HG03103 (cell line): ENCODE results near the gene PCYT1A.
"Not testable (repeated sequence)": the region's sequence is repeated elsewhere in the genome, so short reads cannot be mapped to it uniquely, and the experiment has no call there.

Experiments
- ATAC-seq: cut with Tn5 transposase; IDR thresholded peaks from one replicate; pipeline ENCODE4 v1.9.1; 2021; ENCODE audit warnings: low read depth; ENCODE audit not compliant: unreplicated experiment

Gene PCYT1A

DNA sequence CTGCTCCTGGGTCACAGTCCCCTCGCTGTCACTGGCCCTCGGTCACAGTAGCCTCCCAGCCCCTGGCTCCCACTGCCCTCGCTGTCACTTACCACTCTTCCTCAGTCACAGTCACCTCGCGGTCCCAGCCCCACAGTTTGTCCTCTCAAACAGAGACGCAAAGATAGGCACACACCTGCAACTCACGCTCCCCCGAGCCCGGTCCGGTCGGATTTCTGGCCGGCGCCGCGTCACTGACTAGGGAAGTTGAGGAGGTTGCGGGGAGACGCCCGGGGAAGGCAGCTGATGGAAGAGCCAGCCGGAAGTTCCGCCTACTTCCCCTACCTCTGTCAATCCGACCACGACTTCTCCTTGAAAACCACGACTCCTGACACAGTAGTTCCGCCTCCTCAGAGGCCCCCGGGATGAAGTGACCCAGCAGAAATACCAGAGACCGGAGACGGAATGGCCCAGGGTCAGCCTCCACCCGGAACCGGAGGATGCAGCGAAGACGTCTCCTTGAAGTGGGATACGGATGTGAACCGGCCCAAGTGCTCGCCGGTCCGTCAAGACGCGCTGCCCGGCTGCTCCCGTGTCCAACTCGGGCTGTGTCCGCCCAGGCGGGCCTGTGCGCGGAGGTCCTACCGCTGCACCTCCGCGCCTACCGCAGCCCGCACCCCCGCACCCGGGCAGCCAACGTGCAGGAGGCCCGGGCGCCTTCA, at the start of gene PCYT1A:
Gene PCYT1A (minus strand): TSS at position 287 of the 701 bp plus-strand sequence. CDS start 17,195 bp downstream, outside the sequence.
- peak; percentile 78 for ATAC-seq

- ATAC-seq = no peak
These were observed 49.0 kb upstream of the PCYT1A start for GRCh38 chr3:196336319-196337145.

DNA sequence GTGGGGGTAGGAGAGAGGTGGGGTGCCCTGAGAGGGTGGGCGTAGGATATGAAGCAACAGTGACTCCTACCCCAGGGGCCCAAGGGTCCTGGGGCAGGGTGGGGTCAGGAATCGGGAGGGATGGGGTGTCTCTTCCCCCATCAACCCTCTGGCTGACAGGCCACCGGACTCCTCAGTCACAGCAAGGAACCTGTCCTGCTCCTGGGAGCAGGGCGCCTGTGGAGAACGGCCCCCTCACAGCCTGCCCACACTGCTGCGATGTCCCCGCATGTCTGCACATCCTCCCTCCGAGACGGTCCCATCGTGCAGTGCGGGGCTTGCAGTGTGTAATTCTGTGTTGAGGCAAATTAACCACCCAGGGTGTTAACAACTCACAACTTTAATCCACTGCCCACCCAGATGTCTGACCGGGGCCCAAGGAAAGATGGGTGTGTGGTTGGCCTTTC, 48.0 kb upstream of the PCYT1A start:
- ATAC-seq = no peak

GRCh38 chr3:196334982-196335381, 47.5 kb upstream of the PCYT1A start:
- no peak for ATAC-seq

- no peak for ATAC-seq
These were observed 44.6 kb upstream of the PCYT1A start for GRCh38 chr3:196332168-196332567.

- ATAC-seq = no peak
These were observed 39.9 kb upstream of the PCYT1A start for GRCh38 chr3:196327405-196327804.

- ATAC-seq = no peak
These were observed 39.4 kb upstream of the PCYT1A start for GRCh38 chr3:196326936-196327335.

- ATAC-seq = no peak
These were observed 36.2 kb upstream of the PCYT1A start for GRCh38 chr3:196323691-196324090.

- no peak for ATAC-seq
These were observed 35.5 kb upstream of the PCYT1A start for GRCh38 chr3:196323016-196323415.

GRCh38 chr3:196321162-196321561, 33.6 kb upstream of the PCYT1A start:
- no peak for ATAC-seq

DNA sequence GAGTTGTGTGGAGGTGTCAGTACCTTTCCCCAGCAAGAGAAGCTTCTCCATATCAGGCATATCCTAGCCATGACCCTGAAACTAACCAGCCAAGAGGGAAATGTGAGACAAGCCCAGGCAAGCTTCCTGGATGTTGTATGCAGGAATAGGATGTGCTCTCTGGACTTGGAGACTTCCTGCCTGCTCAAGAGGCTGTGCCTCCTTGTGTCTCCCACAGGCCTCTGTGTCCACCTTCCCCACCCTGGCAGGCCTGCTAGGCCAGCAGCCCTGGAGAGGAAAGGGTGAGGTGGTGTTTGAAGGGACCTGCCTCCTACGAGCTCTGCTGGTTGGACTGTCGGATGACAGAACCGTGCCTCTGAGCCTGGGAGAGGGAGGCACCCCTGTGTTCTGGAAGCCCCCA, 32.6 kb upstream of the PCYT1A start:
- no peak for ATAC-seq

DNA sequence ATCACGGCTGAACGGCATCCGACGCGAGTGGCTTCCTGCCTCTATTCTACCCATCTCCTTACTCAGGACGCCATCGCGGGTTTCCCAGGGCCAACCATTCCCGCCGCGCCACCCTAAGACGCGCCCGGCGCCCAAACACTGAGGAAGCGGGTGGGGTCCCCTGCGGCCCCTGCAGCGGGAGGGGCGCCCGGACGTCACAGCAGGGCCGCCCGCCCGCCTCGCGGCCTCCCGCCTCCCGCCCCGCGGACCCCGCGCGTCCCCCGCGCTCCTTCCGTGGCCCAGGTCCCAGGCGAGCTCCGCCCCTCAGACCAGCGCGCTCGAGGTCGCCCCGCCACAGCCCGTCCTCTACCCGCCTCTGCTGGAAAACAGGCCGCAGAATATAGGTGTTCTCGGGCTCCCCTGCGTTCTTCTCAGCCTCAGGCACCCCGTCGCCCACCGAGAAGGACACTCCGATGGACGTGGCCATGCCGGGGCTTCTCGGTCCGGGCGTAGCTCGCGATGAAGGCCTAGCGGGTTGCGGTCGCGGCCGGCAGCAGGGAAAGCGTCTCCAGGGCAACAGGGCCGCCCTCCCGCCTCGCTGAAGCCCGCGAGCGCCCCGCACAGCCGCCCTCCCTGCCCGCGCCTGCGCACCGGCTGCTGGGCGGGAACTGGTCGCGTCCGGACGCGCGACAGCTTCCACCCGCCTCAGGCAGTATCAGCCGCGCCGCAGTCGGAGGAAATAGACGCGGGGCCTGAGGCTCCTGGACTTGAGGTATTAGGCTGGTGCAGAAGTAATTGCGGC, 30.4 kb upstream of the PCYT1A start, which contains the start of gene DYNLT2B:
Gene DYNLT2B (minus strand): TSS at position 554 of the 781 bp plus-strand sequence. CDS start 88 bp downstream, at position 466.
- ATAC-seq = peak; percentile 82

GRCh38 chr3:196316799-196317686, 29.5 kb upstream of the PCYT1A start:
- not testable (repeated sequence) for ATAC-seq

- ATAC-seq = no peak
These were observed 28.3 kb upstream of the PCYT1A start for GRCh38 chr3:196315821-196316220.

GRCh38 chr3:196314597-196314996, 27.1 kb upstream of the PCYT1A start:
- ATAC-seq = no peak

GRCh38 chr3:196314086-196314485, 26.6 kb upstream of the PCYT1A start:
- not testable (repeated sequence) for ATAC-seq

DNA sequence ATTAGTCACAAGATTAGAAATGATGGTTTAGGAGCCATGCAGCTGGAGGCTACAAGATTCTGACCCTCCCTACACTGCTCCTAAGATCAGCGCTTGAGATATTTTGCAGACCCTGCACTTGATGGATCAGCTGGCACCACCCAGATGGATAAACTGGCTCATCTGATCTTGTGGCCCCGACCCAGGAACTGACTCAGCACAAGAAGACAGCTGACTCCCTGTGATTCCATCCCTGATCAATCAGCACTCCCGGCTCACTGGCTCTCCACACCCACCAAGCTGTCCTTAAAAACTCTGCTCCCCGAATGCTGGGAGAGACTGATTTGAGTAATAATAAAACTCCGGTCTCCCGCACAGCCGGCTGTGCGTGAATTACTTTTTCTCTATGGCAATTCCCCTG, 15.4 kb upstream of the PCYT1A start:
- ATAC-seq = not testable (repeated sequence)

- ATAC-seq = not testable (repeated sequence)
These were observed 15.0 kb upstream of the PCYT1A start for GRCh38 chr3:196302551-196302950.

DNA sequence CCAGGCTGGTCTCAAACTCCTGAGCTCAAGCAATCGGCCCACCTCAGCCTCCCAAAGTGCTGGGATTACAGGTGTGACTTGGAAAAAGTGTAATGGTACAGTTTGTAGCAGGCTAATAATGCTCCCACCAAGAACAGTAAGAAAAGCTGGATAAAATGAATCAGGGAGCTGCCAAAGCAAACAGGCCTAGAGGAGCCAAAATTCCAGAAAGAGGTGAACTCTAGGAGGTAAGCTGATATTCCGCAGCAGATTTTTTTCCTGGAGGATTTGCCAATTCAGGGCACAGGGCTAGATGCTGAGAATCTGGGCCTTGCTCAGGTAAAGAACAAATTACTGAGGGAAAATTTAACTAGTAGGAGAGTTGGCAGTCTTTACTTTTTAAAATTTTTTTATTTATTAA, 11.0 kb upstream of the PCYT1A start:
- no peak for ATAC-seq
